ENCODE data around the gene KCNJ12.
"Not testable (repeated sequence)": the region's sequence is repeated elsewhere in the genome, so short reads cannot be mapped to it uniquely, and the experiment has no call there.

KCNJ12 gene

DNA sequence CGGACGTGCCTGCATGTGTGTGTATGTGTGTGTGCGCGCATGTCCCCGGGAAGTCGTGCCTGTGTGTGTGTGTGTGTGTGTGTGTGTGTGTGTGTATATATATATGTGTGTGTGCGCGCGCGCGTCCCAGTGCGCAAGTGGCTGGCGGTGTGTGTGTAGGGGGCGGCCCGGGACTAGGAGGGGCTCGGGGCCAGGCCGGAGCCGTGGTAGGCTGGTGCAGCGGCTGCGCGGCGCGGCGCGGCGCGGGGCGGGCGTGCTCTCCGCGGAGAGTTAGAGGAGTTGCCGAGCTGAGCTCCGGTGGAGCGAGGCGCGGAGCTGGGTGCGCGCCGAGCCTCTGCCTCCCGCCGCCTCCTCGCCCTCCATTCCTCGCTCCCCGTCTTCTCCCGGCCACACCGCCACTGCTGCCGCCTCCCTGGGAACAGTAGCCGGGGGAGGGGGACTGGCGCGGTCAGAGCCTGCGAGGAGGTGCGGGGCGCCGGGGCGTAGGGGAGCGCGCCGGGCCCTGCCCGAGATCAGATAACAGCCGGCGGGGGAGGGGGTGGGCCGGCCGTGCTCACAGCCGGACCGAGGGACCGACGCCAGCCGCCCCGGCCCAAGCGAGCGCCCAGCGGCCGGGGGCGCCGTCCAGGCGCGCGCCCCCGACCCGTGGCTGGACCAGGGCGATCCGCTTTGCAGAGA, at the start of gene KCNJ12:
TSS of gene KCNJ12 (plus strand) at position 277 of the 678 bp plus-strand sequence. CDS start 38,986 bp downstream, outside the sequence.
- H3K27me3 ChIP-seq (ENCODE audit: control insufficient read depth, insufficient read depth, low read length) = peaks cover 14% of the 10 kb centered on the region
- no peak within 1 kb of the TSS for H3K9ac ChIP-seq (ENCODE audit: low read length)
- no peaks in the 10 kb centered on the region for H3K36me3 ChIP-seq (ENCODE audit: control insufficient read depth, insufficient read depth, low read length)
- H3K4me1 ChIP-seq (ENCODE audit: control insufficient read depth, insufficient read depth, low read length) = peaks cover 2% of the 10 kb centered on the region
- no peak within 1 kb of the TSS for H3K27ac ChIP-seq (ENCODE audit: low read depth, low read length)
- H3K4me3 ChIP-seq (ENCODE audit: low read length) = peak within 1 kb of the TSS; percentile 55

DNA sequence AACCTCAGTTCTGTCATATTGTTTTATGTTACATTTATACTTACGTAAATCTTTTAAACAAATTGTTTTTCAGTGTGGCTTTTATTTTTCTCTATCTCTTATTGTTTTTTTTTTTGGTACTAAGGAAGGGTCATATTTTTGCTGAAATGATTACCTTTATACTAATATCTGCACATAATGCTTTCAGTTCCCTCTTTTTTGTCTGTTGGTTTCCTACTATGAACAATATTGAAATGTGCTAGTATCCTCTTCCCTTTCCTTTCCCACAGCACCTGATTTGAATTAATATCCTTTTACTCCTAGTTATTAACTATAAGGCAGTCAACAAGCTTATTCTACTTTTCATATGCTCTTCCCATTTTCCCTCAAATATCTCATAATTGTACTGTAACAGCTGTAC, 48.2 kb upstream of the KCNJ12 start:
- H3K27ac ChIP-seq (ENCODE audit: low read depth, low read length); H3K27me3 ChIP-seq (ENCODE audit: control insufficient read depth, insufficient read depth, low read length); H3K4me3 ChIP-seq (ENCODE audit: low read length); H3K9ac ChIP-seq (ENCODE audit: low read length); H3K36me3 ChIP-seq (ENCODE audit: control insufficient read depth, insufficient read depth, low read length); H3K4me1 ChIP-seq (ENCODE audit: control insufficient read depth, insufficient read depth, low read length): not testable (repeated sequence)

DNA sequence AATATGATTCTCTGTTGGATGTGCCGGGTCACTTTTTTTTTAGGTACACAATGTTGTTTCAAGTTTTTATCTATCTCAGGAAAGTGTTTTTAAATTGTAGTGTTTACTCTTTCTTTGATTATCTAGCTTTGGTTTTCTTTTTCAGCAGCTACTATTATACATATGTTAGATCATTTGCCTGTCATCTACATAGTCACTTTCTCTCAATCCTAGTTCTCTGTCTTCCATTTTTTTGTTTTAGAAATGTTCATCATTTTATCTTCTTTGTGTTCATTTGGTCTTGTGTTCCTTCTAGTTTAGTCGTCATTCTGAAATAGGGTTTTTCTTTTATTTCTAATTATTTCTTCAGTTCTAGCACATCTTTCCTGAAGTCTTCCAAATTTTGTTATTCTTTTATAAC, 47.4 kb upstream of the KCNJ12 start:
- not testable (repeated sequence) for H3K27me3 ChIP-seq (ENCODE audit: control insufficient read depth, insufficient read depth, low read length); H3K4me1 ChIP-seq (ENCODE audit: control insufficient read depth, insufficient read depth, low read length); H3K36me3 ChIP-seq (ENCODE audit: control insufficient read depth, insufficient read depth, low read length); H3K4me3 ChIP-seq (ENCODE audit: low read length); H3K27ac ChIP-seq (ENCODE audit: low read depth, low read length); H3K9ac ChIP-seq (ENCODE audit: low read length)

DNA sequence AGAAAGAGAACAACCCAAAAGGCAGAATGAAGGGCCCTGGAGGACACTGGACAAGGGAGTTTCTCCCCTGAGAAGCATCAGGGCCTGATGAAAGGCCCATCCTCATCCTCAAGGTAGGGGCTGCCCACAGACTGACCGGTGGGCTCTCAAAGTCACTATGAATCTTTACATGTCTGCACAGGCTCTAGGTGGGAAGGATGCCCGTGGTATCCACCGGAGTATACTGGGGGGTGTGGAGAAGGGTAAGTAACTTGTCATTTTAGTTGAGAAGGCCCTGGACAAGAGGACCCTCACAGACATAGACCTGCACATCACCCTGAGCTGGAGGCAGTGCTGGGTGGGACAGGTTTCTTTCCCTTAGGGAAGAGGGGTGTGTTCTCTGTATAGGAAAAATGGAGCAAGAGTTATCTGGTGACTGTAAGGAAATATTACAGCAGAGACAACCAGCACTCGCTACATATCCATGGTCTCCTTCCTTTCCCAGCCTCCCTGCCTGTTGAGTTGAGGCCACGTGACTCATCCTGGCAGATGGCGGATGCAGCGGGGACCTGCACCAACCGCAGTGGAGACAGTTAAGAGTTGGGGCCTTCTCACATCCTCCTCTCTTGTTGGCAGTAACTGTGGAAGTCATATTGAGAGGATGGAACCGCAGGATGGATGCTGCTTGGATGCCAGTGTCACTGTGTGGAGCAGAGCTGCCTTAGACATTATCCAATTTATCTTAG, 45.6 kb upstream of the KCNJ12 start:
- H3K9ac ChIP-seq (ENCODE audit: low read length) = no peak overlapping the region
- no peaks in the 10 kb centered on the region for H3K36me3 ChIP-seq (ENCODE audit: control insufficient read depth, insufficient read depth, low read length)
- H3K4me1 ChIP-seq (ENCODE audit: control insufficient read depth, insufficient read depth, low read length) = no peaks in the 10 kb centered on the region
- H3K27ac ChIP-seq (ENCODE audit: low read depth, low read length) = no peak overlapping the region
- H3K4me3 ChIP-seq (ENCODE audit: low read length) = no peak overlapping the region
- H3K27me3 ChIP-seq (ENCODE audit: control insufficient read depth, insufficient read depth, low read length) = no peaks in the 10 kb centered on the region

- not testable (repeated sequence) for H3K36me3 ChIP-seq (ENCODE audit: control insufficient read depth, insufficient read depth, low read length); H3K9ac ChIP-seq (ENCODE audit: low read length); H3K27ac ChIP-seq (ENCODE audit: low read depth, low read length); H3K4me1 ChIP-seq (ENCODE audit: control insufficient read depth, insufficient read depth, low read length); H3K4me3 ChIP-seq (ENCODE audit: low read length); H3K27me3 ChIP-seq (ENCODE audit: control insufficient read depth, insufficient read depth, low read length)
Measured at GRCh38 chr17:21336541-21337294, 39.4 kb upstream of the KCNJ12 start.

GRCh38 chr17:21337981-21338625, 38.1 kb upstream of the KCNJ12 start:
- H3K36me3 ChIP-seq (ENCODE audit: control insufficient read depth, insufficient read depth, low read length); H3K27me3 ChIP-seq (ENCODE audit: control insufficient read depth, insufficient read depth, low read length); H3K4me3 ChIP-seq (ENCODE audit: low read length); H3K27ac ChIP-seq (ENCODE audit: low read depth, low read length); H3K4me1 ChIP-seq (ENCODE audit: control insufficient read depth, insufficient read depth, low read length); H3K9ac ChIP-seq (ENCODE audit: low read length): not testable (repeated sequence)

DNA sequence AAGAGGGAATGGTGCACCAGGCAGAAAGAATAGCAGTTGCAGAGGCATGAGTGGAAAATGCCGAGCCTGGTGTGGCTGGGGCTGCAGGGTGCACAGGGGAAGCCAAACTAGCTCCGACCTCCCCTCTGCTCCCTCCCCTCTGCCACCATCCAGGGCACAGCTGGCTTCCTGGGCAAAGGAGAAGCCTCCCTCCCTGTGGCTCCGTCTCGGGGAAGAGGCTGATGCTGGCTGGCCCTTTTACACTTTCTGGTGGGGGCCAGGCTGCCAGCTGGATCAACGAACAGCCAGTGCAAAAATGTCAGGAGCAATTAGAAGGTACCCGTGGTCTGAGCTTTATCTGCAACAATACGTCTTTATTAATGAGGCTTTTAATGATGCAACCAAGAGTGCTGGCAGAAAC, 37.1 kb upstream of the KCNJ12 start:
- Histone ChIP-seq H3K27ac (ENCODE audit: low read depth, low read length) (no peak overlapping the region), H3K9ac (ENCODE audit: low read length) (no peak overlapping the region), H3K27me3 (ENCODE audit: control insufficient read depth, insufficient read depth, low read length) (no peaks in the 10 kb centered on the region)

GRCh38 chr17:21339571-21339970, 36.6 kb upstream of the KCNJ12 start:
- not testable (repeated sequence) for H3K27me3 ChIP-seq (ENCODE audit: control insufficient read depth, insufficient read depth, low read length); H3K4me3 ChIP-seq (ENCODE audit: low read length); H3K36me3 ChIP-seq (ENCODE audit: control insufficient read depth, insufficient read depth, low read length); H3K27ac ChIP-seq (ENCODE audit: low read depth, low read length); H3K4me1 ChIP-seq (ENCODE audit: control insufficient read depth, insufficient read depth, low read length); H3K9ac ChIP-seq (ENCODE audit: low read length)

More for the DNA sequence above, 37.1 kb upstream of the KCNJ12 start:
- Histone ChIP-seq H3K4me1 (ENCODE audit: control insufficient read depth, insufficient read depth, low read length) (no peaks in the 10 kb centered on the region), H3K36me3 (ENCODE audit: control insufficient read depth, insufficient read depth, low read length) (no peaks in the 10 kb centered on the region), H3K4me3 (ENCODE audit: low read length) (no peak overlapping the region)

DNA sequence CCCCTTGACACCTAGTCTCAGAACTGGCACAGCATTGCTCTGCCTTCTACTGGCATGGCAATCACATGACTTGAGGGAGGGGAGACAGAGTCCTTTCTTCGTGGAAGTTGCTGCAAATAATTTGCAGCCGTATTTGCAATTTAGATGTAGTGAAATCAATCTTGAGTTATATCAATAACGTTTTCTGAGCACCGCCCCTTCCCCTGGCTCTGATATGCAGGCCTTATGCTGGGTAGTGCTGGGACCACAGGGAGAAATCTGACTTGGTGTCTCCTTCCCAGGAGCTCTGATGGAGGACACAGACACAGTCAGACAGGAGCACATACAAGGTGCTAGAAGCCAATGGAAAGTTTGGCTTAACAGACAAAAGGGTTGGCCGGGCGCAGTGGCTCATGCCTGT, 35.8 kb upstream of the KCNJ12 start:
- H3K27ac ChIP-seq (ENCODE audit: low read depth, low read length); H3K27me3 ChIP-seq (ENCODE audit: control insufficient read depth, insufficient read depth, low read length); H3K9ac ChIP-seq (ENCODE audit: low read length); H3K4me3 ChIP-seq (ENCODE audit: low read length); H3K36me3 ChIP-seq (ENCODE audit: control insufficient read depth, insufficient read depth, low read length); H3K4me1 ChIP-seq (ENCODE audit: control insufficient read depth, insufficient read depth, low read length): not testable (repeated sequence)

DNA sequence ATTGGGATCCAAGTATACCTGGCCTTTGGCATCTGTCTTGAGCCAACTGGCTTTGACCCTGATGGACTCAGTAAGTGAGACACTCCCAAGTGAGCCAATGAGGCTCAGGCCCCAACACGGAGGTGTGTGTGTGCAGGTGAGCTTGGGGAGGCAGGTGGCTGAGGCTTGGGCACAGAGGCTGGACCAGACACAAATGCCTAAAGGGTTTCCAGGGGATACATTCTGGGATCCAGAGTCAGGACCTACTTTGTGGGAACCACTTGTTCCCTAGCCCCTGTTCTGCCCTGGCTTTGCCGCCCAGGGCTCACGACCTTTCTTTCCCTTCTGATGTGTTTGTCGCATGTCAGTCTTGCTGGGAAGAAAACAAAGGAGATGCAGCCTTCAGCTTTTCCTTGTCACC, 34.9 kb upstream of the KCNJ12 start:
- H3K27ac ChIP-seq (ENCODE audit: low read depth, low read length); H3K27me3 ChIP-seq (ENCODE audit: control insufficient read depth, insufficient read depth, low read length); H3K9ac ChIP-seq (ENCODE audit: low read length); H3K4me3 ChIP-seq (ENCODE audit: low read length); H3K36me3 ChIP-seq (ENCODE audit: control insufficient read depth, insufficient read depth, low read length); H3K4me1 ChIP-seq (ENCODE audit: control insufficient read depth, insufficient read depth, low read length): not testable (repeated sequence)

DNA sequence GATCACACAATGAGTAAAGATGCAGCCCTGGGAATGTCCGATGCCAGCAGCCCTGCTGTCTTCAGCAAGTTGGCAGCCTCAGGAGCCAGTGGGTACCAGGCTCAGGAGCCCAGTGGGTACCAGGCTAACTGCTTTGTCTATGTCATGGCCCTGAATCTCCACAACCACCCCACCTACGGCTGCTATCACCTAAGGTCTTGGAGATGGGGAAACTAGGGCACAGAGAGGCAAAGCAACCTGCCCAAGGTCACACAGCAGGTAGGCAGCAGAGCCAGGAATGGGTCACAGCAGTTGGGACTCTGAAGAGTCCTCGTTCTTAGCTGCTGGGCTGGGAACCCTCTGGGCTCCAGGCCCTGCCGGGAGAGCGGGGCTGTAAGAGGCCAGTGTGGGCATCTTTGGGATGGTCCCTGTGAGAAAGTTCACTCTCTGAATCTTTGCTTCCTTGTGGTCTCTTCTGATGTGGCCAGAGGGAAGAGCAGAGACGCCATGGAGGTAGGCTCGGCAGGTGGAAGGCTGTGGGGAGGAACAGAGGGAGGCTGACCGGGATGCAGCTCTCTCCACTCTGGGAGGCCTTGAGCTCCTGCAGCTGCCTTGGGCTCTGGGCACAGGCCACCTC, 34.1 kb upstream of the KCNJ12 start:
- not testable (repeated sequence) for H3K4me1 ChIP-seq (ENCODE audit: control insufficient read depth, insufficient read depth, low read length); H3K27me3 ChIP-seq (ENCODE audit: control insufficient read depth, insufficient read depth, low read length); H3K36me3 ChIP-seq (ENCODE audit: control insufficient read depth, insufficient read depth, low read length); H3K27ac ChIP-seq (ENCODE audit: low read depth, low read length); H3K9ac ChIP-seq (ENCODE audit: low read length); H3K4me3 ChIP-seq (ENCODE audit: low read length)
